H9 (cell line): ENCODE measurements around the gene ANKRD11. TPM values are rescaled to one million over a fixed set of nuclear protein-coding genes. Genes with fewer than 3 reads are reported as not detected.

Source experiments
- DNase-seq: peaks from one replicate; pipeline ENCODE4 v3.0.0-alpha.2; 2017
- H2AFZ ChIP-seq: one replicate; pipeline ENCODE4 v1.6.1; 2013; ENCODE audit warnings: mild to moderate bottlenecking, low read length, control low read depth, moderate library complexity
- H2AK5ac ChIP-seq: 2 replicates; pipeline ENCODE4 v1.6.1; 2013; ENCODE audit warnings: low read length, control low read depth, mixed read lengths; ENCODE audit not compliant: insufficient read length
- H2BK120ac ChIP-seq: one replicate; pipeline ENCODE4 v1.6.1; 2013; ENCODE audit warnings: low read depth, mild to moderate bottlenecking, low read length, control low read depth, inconsistent platforms; ENCODE audit not compliant: poor library complexity, severe bottlenecking
- H2BK12ac ChIP-seq: 2 replicates; pipeline ENCODE4 v1.6.1; 2013; ENCODE audit warnings: low read length, control low read depth, mixed read lengths, low read depth; ENCODE audit not compliant: insufficient read length
- H2BK15ac ChIP-seq: 2 replicates; pipeline ENCODE4 v1.6.1; 2013; ENCODE audit warnings: low read depth, low read length, control low read depth
- H2BK20ac ChIP-seq: one replicate; pipeline ENCODE4 v1.6.1; 2013; ENCODE audit warnings: low read depth, mild to moderate bottlenecking, low read length, control low read depth, inconsistent platforms; ENCODE audit not compliant: poor library complexity, severe bottlenecking
- H2BK5ac ChIP-seq: 2 replicates; pipeline ENCODE4 v1.6.1; 2013; ENCODE audit warnings: low read length, control low read depth, mixed read lengths; ENCODE audit not compliant: insufficient read length
- H3K14ac ChIP-seq: 2 replicates; pipeline ENCODE4 v1.6.1; 2013; ENCODE audit warnings: low read length, control low read depth; ENCODE audit not compliant: insufficient read depth
- H3K18ac ChIP-seq: 2 replicates; pipeline ENCODE4 v1.6.1; 2013; ENCODE audit warnings: low read depth, mild to moderate bottlenecking, mixed read lengths, low read length, control low read depth; ENCODE audit not compliant: insufficient read length
- H3K23ac ChIP-seq: 2 replicates; pipeline ENCODE4 v1.6.1; 2013; ENCODE audit warnings: low read length, control low read depth, mixed read lengths, low read depth; ENCODE audit not compliant: insufficient read length
- H3K23me2 ChIP-seq: 2 replicates; pipeline ENCODE4 v1.6.1; 2013; ENCODE audit warnings: low read depth, mild to moderate bottlenecking, mixed read lengths, low read length, control low read depth; ENCODE audit not compliant: insufficient read length, poor library complexity, severe bottlenecking
- H3K27ac ChIP-seq: 2 replicates; pipeline ENCODE4 v1.5.1; 2013; ENCODE audit warnings: low read length, control low read depth, mixed read lengths, low read depth; ENCODE audit not compliant: insufficient read length
- H3K27me3 ChIP-seq: 2 replicates; pipeline ENCODE4 v1.6.1; 2013; ENCODE audit warnings: low read length, control low read depth, inconsistent platforms; ENCODE audit not compliant: insufficient read depth
- H3K4ac ChIP-seq: 2 replicates; pipeline ENCODE4 v1.6.1; 2013; ENCODE audit warnings: low read depth, mild to moderate bottlenecking, control low read depth, inconsistent platforms, low read length, moderate library complexity
- H3K4me1 ChIP-seq: 2 replicates; pipeline ENCODE4 v1.6.1; 2013; ENCODE audit warnings: low read length, control low read depth, inconsistent platforms; ENCODE audit not compliant: insufficient read depth
- H3K4me2 ChIP-seq: 2 replicates; pipeline ENCODE4 v1.6.1; 2013; ENCODE audit warnings: low read length, control low read depth, mixed read lengths; ENCODE audit not compliant: insufficient read length, insufficient read depth
- H3K56ac ChIP-seq: 2 replicates; pipeline ENCODE4 v1.6.1; 2013; ENCODE audit warnings: low read depth, mild to moderate bottlenecking, mixed read lengths, low read length, control low read depth; ENCODE audit not compliant: insufficient read length
- H3K79me1 ChIP-seq: 2 replicates; pipeline ENCODE4 v1.6.1; 2013; ENCODE audit warnings: low read depth, mild to moderate bottlenecking, moderate library complexity, low read length, control low read depth, inconsistent platforms; ENCODE audit not compliant: insufficient read depth, poor library complexity, severe bottlenecking
- H3K79me2 ChIP-seq: 2 replicates; pipeline ENCODE4 v1.6.1; 2013; ENCODE audit warnings: low read length, control low read depth, inconsistent platforms; ENCODE audit not compliant: insufficient read depth
- H3K9ac ChIP-seq: 2 replicates; pipeline ENCODE4 v1.6.1; 2013; ENCODE audit warnings: low read length, control low read depth, mixed read lengths; ENCODE audit not compliant: insufficient read length; ENCODE audit errors: extremely low read depth
- H3K9me3 ChIP-seq: one replicate; pipeline ENCODE4 v1.6.1; 2013; ENCODE audit warnings: low read depth, low read length, inconsistent platforms; ENCODE audit not compliant: control insufficient read depth
- H3T11ph ChIP-seq: one replicate; pipeline ENCODE4 v1.6.1; 2013; ENCODE audit warnings: mild to moderate bottlenecking, low read length, control low read depth, inconsistent platforms
- H4K20me1 ChIP-seq: one replicate; pipeline ENCODE4 v1.6.1; 2013; ENCODE audit not compliant: control insufficient read depth, insufficient read length, insufficient read depth
- H4K5ac ChIP-seq: 2 replicates; pipeline ENCODE4 v1.6.1; 2013; ENCODE audit warnings: low read depth, mild to moderate bottlenecking, mixed read lengths, low read length, control low read depth; ENCODE audit not compliant: insufficient read length
- H4K8ac ChIP-seq: replicated peaks from 2 replicates; pipeline ENCODE4 v1.6.1; 2013; ENCODE audit warnings: low read length, control low read depth, mixed read lengths, low read depth; ENCODE audit not compliant: insufficient read length
- H4K91ac ChIP-seq: 2 replicates; pipeline ENCODE4 v1.6.1; 2013; ENCODE audit warnings: low read depth, mild to moderate bottlenecking, moderate library complexity, mixed read lengths, low read length, control low read depth; ENCODE audit not compliant: insufficient read length
- H3K27ac Mint-ChIP-seq, 3 experiments: 2 replicates in 2 of 3; 3 replicates in 1 of 3; pipeline ENCODE4 v1.8.0; 2020 to 2021; ENCODE audit warnings: mixed read lengths in 3 of 3, mild to moderate bottlenecking in 1 of 3, moderate library complexity in 1 of 3
- H3K27me3 Mint-ChIP-seq: 2 replicates; pipeline ENCODE4 v1.8.0; 2021; ENCODE audit warnings: low read depth, mild to moderate bottlenecking, moderate library complexity, mixed read lengths
- H3K36me3 Mint-ChIP-seq, 3 experiments: 2 replicates in 2 of 3; 3 replicates in 1 of 3; pipeline ENCODE4 v1.8.0; 2020 to 2021; ENCODE audit warnings: low read depth in 3 of 3, mixed read lengths in 3 of 3; ENCODE audit not compliant: insufficient read depth in 1 of 3
- H3K4me1 Mint-ChIP-seq, 2 experiments: 2 replicates each; pipeline ENCODE4 v1.8.0; 2020; ENCODE audit warnings: mixed read lengths in 2 of 2
- H3K4me3 Mint-ChIP-seq, 2 experiments: 2 replicates in 1 of 2; 3 replicates in 1 of 2; pipeline ENCODE4 v1.8.0; 2020 to 2021; ENCODE audit warnings: mild to moderate bottlenecking in 2 of 2, mixed read lengths in 2 of 2, moderate library complexity in 1 of 2
- H3K9me3 Mint-ChIP-seq, 2 experiments: 2 replicates in 1 of 2; 3 replicates in 1 of 2; pipeline ENCODE4 v1.8.0; 2020; ENCODE audit warnings: mild to moderate bottlenecking in 2 of 2, mixed read lengths in 2 of 2, moderate library complexity in 1 of 2
- CTCF ChIP-seq: fragments of 200-600 bp; sonication (generic); conservative IDR thresholded peaks from 3 replicates; pipeline ENCODE4 v1.8.0; 2021; ENCODE audit warnings: antibody characterized with exemption, mild to moderate bottlenecking
- WGBS: extraction: QIAGEN DNeasy Blood & Tissue Kit; methylation state at CpG from one replicate; pipeline ENCODE4 v1.1.7; 2013; ENCODE audit warnings: missing lambda C conversion rate, low lambda C conversion rate, mixed read lengths; ENCODE audit not compliant: insufficient read length; ENCODE audit errors: extremely low coverage; 5-methylcytosine and 5-hydroxymethylcytosine counted together
- total RNA-seq: library from RNA; stranded (reverse); gene quantifications from 2 replicates; pipeline ENCODE4 v1.2.1, GENCODE V29; 2021

The ANKRD11 gene
- total RNA-seq, 1 experiment from 2014 or later: 181 TPM

- Histone ChIP-seq H3K23ac (no peak overlapping the region), H3K23me2 (no peaks in the 10 kb centered on the region), H3K79me2 (peaks cover 64% of the 10 kb centered on the region; the same call in 1 of the 2 replicates), H4K5ac (no peak overlapping the region), H3K27ac (no peak overlapping the region), H3K4ac (no peak overlapping the region), H3K79me1 (peaks cover 10% of the 10 kb centered on the region), H3K27me3 (no peaks in the 10 kb centered on the region), H3K4me2 (no peak overlapping the region), H3K9me3 (no peaks in the 10 kb centered on the region), H3K9ac (no peak overlapping the region), H3K18ac (no peak overlapping the region), H4K20me1 (no peaks in the 10 kb centered on the region), H3K56ac (no peak overlapping the region), H3T11ph (no peak overlapping the region), H2AFZ (no peak overlapping the region), H2BK120ac (no peak overlapping the region), H4K8ac (no peak overlapping the region), H2BK20ac (no peak overlapping the region), H2BK5ac (no peak overlapping the region), H4K91ac (no peak overlapping the region), H3K4me1 (peaks cover 4% of the 10 kb centered on the region; the same call in 1 of the 2 replicates), H2AK5ac (no peak overlapping the region), H2BK15ac (no peak overlapping the region), H3K14ac (no peak overlapping the region; the same call in 1 of the 2 replicates), H2BK12ac (no peak overlapping the region)
- no peak for TF ChIP-seq CTCF
- no peak for DNase-seq
- Mint-ChIP-seq H3K27me3 (no peaks in the 10 kb centered on the region; the same call in 1 of the 2 replicates), H3K36me3 (peaks cover 11 to 40% (median 36%) of the 10 kb centered on the region in 3 experiments; a peak in 6 of 7 replicates), H3K27ac (peak overlapping the region in 2 of 3 experiments; percentile 30 to 85; a peak in 1 of 7 replicates), H3K9me3 (no peaks in the 10 kb centered on the region), H3K4me3 (no peak overlapping the region), H3K4me1 (peaks cover 38 to 60% of the 10 kb centered on the region in 2 experiments)
- no CpG with 5 or more reads among the region's 19 CpGs for WGBS
These were observed 175.1 kb downstream of the ANKRD11 start for GRCh38 chr16:89315271-89315670.
